Measurements from ENCODE around the gene SYNE2.
"Not testable (repeated sequence)": the region's sequence is repeated elsewhere in the genome, so short reads cannot be mapped to it uniquely, and the experiment has no call there.

The SYNE2 gene

GRCh38 chr14:64081174-64081746, 228.5 kb downstream of the SYNE2 start:
- no peak for DNase-seq

GRCh38 chr14:64082837-64083236, 230.0 kb downstream of the SYNE2 start:
- DNase-seq, result no peak

- DNase-seq, result no peak
These were observed 235.8 kb downstream of the SYNE2 start for GRCh38 chr14:64088647-64088964.

GRCh38 chr14:64089920-64090319, 237.1 kb downstream of the SYNE2 start:
- no peak for DNase-seq

- no peak for DNase-seq
These were observed 238.4 kb downstream of the SYNE2 start for GRCh38 chr14:64091217-64091616.

GRCh38 chr14:64092338-64092737, 239.5 kb downstream of the SYNE2 start:
- no peak for DNase-seq

GRCh38 chr14:64092940-64093339, 240.1 kb downstream of the SYNE2 start:
- DNase-seq, result no peak

GRCh38 chr14:64095620-64096019, 242.8 kb downstream of the SYNE2 start:
- DNase-seq, result no peak

- DNase-seq, result no peak
These were observed 245.3 kb downstream of the SYNE2 start for GRCh38 chr14:64098120-64098519.

GRCh38 chr14:64107438-64107837, 254.6 kb downstream of the SYNE2 start:
- no peak for DNase-seq

- no peak for DNase-seq
These were observed 257.2 kb downstream of the SYNE2 start for GRCh38 chr14:64109819-64110554.

GRCh38 chr14:64110802-64111201, 258.0 kb downstream of the SYNE2 start:
- DNase-seq, result no peak

- no peak for DNase-seq
These were observed 260.3 kb downstream of the SYNE2 start for GRCh38 chr14:64112867-64113678.

GRCh38 chr14:64114166-64114565, 261.4 kb downstream of the SYNE2 start:
- DNase-seq, result no peak

- DNase-seq, result no peak
These were observed 262.0 kb downstream of the SYNE2 start for GRCh38 chr14:64114796-64115195.

- DNase-seq, result no peak
These were observed 262.6 kb downstream of the SYNE2 start for GRCh38 chr14:64115401-64115800.

GRCh38 chr14:64117671-64118402, 265.0 kb downstream of the SYNE2 start:
- no peak for DNase-seq

- DNase-seq, result not testable (repeated sequence)
These were observed 265.6 kb downstream of the SYNE2 start for GRCh38 chr14:64118403-64118742.

- no peak for DNase-seq
These were observed 266.1 kb downstream of the SYNE2 start for GRCh38 chr14:64118892-64119291.

- DNase-seq, result no peak
These were observed 266.7 kb downstream of the SYNE2 start for GRCh38 chr14:64119500-64119899.

- DNase-seq, result no peak
These were observed 267.2 kb downstream of the SYNE2 start for GRCh38 chr14:64119980-64120379.

- DNase-seq, result no peak
These were observed 270.5 kb downstream of the SYNE2 start for GRCh38 chr14:64123241-64123822.

- no peak for DNase-seq
These were observed 272.5 kb downstream of the SYNE2 start for GRCh38 chr14:64125270-64125669.

All from stimulated activated naive CD4-positive, alpha-beta T cell (primary cell).